Sigmoid colon (tissue), 4 donors: ENCODE results near the gene FCN2.

Experiments used
- EP300 ChIP-seq, 4 donors: sonication (generic); formaldehyde crosslinking; IDR thresholded peaks; one replicate each; pipeline ENCODE4 v1.6.1; 2017; ENCODE audit warnings: antibody characterized with exemption in 4 of 4
- POLR2A ChIP-seq, 2 donors: fragments of 450-650 bp; IDR thresholded peaks; one replicate each; pipeline ENCODE4 v1.6.1; 2016; ENCODE audit warnings: antibody characterized with exemption in 2 of 2, mild to moderate bottlenecking in 2 of 2, moderate library complexity in 2 of 2
- POLR2AphosphoS5 ChIP-seq, 4 donors: sonication (generic); formaldehyde crosslinking; IDR thresholded peaks; one replicate each; pipeline ENCODE4 v1.6.1; 2017; ENCODE audit warnings: antibody characterized with exemption in 4 of 4
- TF ChIP-seq, protein P1 (sequence below), 4 experiments: fragments of 450-650 bp in 3 of 4; fragments of 200-600 bp in 1 of 4; IDR thresholded peaks; one replicate each; pipeline ENCODE4 v1.5.1; 2016 to 2019; ENCODE audit warnings: antibody characterized with exemption in 4 of 4, mild to moderate bottlenecking in 3 of 4, moderate library complexity in 2 of 4

DNA sequence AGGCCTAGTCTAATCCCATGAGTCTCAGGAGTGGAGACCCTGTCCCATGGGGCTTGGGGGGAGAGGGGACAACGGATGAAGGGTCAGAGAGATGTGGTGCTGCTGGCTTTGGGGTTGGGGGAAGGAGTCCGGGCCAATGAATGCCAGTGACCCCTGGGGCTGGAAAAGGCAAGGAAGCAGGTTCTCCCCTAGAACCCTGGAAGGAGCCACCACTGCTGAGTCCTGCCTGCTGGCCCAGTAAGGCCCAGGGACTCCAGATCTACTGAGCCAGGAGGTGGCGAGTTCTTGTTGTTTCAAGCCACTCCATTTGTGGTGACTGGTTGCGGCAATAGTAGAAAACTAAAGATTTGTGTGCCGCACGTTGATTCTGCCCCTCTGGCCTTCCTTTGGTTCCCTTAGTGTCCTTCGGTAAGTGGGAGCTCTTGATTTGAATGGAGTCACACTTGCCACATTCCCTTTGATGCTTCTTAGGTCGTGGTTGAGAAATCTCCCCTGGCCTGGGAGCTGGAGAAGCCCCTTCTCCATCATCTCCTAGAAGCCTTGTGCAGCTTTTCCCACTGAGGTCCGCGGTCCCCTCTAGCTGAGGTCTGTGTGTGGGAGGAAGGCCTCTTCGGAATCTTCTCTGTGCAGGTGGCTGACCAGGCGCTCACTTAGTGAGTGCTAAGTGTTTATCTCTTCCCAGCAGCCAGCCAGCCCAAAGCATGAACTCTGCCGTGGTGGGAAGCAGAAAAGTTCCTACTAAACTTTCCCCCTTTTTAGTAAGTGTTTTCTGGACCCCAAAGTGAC is 28.1 kb downstream of the FCN2 start:
- TF ChIP-seq, protein P1, sequence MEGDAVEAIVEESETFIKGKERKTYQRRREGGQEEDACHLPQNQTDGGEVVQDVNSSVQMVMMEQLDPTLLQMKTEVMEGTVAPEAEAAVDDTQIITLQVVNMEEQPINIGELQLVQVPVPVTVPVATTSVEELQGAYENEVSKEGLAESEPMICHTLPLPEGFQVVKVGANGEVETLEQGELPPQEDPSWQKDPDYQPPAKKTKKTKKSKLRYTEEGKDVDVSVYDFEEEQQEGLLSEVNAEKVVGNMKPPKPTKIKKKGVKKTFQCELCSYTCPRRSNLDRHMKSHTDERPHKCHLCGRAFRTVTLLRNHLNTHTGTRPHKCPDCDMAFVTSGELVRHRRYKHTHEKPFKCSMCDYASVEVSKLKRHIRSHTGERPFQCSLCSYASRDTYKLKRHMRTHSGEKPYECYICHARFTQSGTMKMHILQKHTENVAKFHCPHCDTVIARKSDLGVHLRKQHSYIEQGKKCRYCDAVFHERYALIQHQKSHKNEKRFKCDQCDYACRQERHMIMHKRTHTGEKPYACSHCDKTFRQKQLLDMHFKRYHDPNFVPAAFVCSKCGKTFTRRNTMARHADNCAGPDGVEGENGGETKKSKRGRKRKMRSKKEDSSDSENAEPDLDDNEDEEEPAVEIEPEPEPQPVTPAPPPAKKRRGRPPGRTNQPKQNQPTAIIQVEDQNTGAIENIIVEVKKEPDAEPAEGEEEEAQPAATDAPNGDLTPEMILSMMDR (IDR thresholded peaks at IDR 0.05): no peak
- TF ChIP-seq EP300 (IDR thresholded peaks at IDR 0.05): no peak
- TF ChIP-seq POLR2A (IDR thresholded peaks at IDR 0.05): no peak
- no peak for TF ChIP-seq POLR2AphosphoS5 (IDR thresholded peaks at IDR 0.05)
